Thyroid gland (tissue), 4 donors: ENCODE data around the gene SGPP2. TPM values are rescaled to one million over a fixed set of nuclear protein-coding genes. Genes with fewer than 3 reads are reported as not detected.

ENCODE experiments used
- DNase-seq, 2 donors: peaks; one replicate each; pipeline ENCODE4 v3.0.0-alpha.2; 2019
- H3K27ac ChIP-seq, 3 donors: fragments of 200-600 bp; sonication (generic); 1 replicate in 2 of 3; 2 replicates in 1 of 3; pipeline ENCODE4 v1.5.1; 2016 to 2019; ENCODE audit warnings: mild to moderate bottlenecking in 1 of 3, moderate library complexity in 1 of 3
- H3K27me3 ChIP-seq: fragments of 200-600 bp; sonication (generic); one replicate; pipeline ENCODE4 v1.5.1; 2019
- H3K36me3 ChIP-seq, 2 donors: fragments of 200-600 bp; sonication (generic); one replicate each; pipeline ENCODE4 v1.5.1; 2016 to 2019
- H3K4me1 ChIP-seq, 2 donors: fragments of 200-600 bp; sonication (generic); one replicate each; pipeline ENCODE4 v1.5.1; 2017 to 2019
- H3K4me3 ChIP-seq, 3 donors: fragments of 200-600 bp; sonication (generic); replicated peaks in 1 of 3; 1 replicate in 2 of 3; 2 replicates in 1 of 3; pipeline ENCODE4 v1.5.1; 2016; ENCODE audit warnings: mild to moderate bottlenecking in 1 of 3
- H3K9me3 ChIP-seq: fragments of 200-600 bp; sonication (generic); one replicate; pipeline ENCODE4 v1.5.1; 2017
- POLR2A ChIP-seq, 2 donors: fragments of 450-650 bp; IDR thresholded peaks; one replicate each; pipeline ENCODE4 v1.6.1; 2017; ENCODE audit warnings: antibody characterized with exemption in 2 of 2, mild to moderate bottlenecking in 2 of 2, moderate library complexity in 1 of 2
- WGBS, 2 donors: methylation state at CpG; one replicate each; pipeline ENCODE4 v1.1.5; 2017; 5-methylcytosine and 5-hydroxymethylcytosine counted together
- intact Hi-C: fragments of 100-400 bp; cut with DNase I; formaldehyde crosslinking; loops from one replicate; pipeline ENCODE4 v1.15.1; 2023
- total RNA-seq, 4 donors: library from RNA; depleted of rRNA; stranded (reverse); fragments of >200 nt; gene quantifications; one replicate each; pipeline ENCODE4 v1.2.3, GENCODE V29; 2016
- TF ChIP-seq, protein P1 (sequence below), 6 experiments: fragments of 200-600 bp in 3 of 6; fragments of 450-650 bp in 3 of 6; sonication (generic) in 3 of 6; IDR thresholded peaks; one replicate each; pipeline ENCODE4 v1.5.1; 2016 to 2019; ENCODE audit warnings: antibody characterized with exemption in 6 of 6, mild to moderate bottlenecking in 2 of 6, inconsistent platforms in 1 of 6, moderate library complexity in 1 of 6

SGPP2 gene
- total RNA-seq, 4 donors from 2014 or later: 33.7 to 53.7 (median 46.6) TPM

GRCh38 chr2:222598611-222599010 is 174.3 kb downstream of the SGPP2 start:
- intact Hi-C loops: no loop called here
- 54 to 74% methylated on average over 4 of the region's 4 CpGs for WGBS, 2 donors
- no peak for DNase-seq
- TF ChIP-seq POLR2A (IDR thresholded peaks at IDR 0.05): no peak
- TF ChIP-seq, protein P1, sequence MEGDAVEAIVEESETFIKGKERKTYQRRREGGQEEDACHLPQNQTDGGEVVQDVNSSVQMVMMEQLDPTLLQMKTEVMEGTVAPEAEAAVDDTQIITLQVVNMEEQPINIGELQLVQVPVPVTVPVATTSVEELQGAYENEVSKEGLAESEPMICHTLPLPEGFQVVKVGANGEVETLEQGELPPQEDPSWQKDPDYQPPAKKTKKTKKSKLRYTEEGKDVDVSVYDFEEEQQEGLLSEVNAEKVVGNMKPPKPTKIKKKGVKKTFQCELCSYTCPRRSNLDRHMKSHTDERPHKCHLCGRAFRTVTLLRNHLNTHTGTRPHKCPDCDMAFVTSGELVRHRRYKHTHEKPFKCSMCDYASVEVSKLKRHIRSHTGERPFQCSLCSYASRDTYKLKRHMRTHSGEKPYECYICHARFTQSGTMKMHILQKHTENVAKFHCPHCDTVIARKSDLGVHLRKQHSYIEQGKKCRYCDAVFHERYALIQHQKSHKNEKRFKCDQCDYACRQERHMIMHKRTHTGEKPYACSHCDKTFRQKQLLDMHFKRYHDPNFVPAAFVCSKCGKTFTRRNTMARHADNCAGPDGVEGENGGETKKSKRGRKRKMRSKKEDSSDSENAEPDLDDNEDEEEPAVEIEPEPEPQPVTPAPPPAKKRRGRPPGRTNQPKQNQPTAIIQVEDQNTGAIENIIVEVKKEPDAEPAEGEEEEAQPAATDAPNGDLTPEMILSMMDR (IDR thresholded peaks at IDR 0.05): no peak
- H3K27ac ChIP-seq: no peak overlapping the region
- H3K4me3 ChIP-seq: no peak overlapping the region
- H3K36me3 ChIP-seq: no peaks in the 10 kb centered on the region
- H3K27me3 ChIP-seq: no peaks in the 10 kb centered on the region
- no peaks in the 10 kb centered on the region for H3K9me3 ChIP-seq
- H3K4me1 ChIP-seq: peaks cover 19 to 21% of the 10 kb centered on the region in 2 donors

DNA sequence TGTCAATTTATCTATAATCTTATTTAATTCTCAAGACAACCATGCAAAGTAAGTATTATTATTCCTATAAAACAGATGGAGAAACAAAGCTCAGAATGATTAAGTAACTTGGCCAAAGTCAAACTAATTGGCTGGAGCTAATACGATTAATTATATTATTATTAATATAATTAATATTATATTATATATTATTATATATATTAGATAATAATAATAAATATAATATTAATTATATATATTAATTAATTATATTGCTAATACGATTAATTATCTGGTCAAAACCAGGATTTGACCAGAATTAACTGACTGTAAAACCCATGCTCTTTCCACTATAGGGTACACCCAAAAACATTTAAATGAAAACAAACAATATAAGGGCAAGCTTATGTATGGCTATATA is 179.2 kb downstream of the SGPP2 start:
- Histone ChIP-seq H3K4me1 (peaks cover 0 to 2% of the 10 kb centered on the region in 2 donors), H3K9me3 (no peaks in the 10 kb centered on the region), H3K36me3 (no peaks in the 10 kb centered on the region), H3K27ac (no peak overlapping the region), H3K27me3 (no peaks in the 10 kb centered on the region), H3K4me3 (no peak overlapping the region)
- TF ChIP-seq, protein P1 (IDR thresholded peaks at IDR 0.05): no peak
- no peak for TF ChIP-seq POLR2A (IDR thresholded peaks at IDR 0.05)
- 97 to 98% methylated on average over 2 of the region's 2 CpGs for WGBS, 2 donors
- intact Hi-C loops: no loop called here
- no peak for DNase-seq

DNA sequence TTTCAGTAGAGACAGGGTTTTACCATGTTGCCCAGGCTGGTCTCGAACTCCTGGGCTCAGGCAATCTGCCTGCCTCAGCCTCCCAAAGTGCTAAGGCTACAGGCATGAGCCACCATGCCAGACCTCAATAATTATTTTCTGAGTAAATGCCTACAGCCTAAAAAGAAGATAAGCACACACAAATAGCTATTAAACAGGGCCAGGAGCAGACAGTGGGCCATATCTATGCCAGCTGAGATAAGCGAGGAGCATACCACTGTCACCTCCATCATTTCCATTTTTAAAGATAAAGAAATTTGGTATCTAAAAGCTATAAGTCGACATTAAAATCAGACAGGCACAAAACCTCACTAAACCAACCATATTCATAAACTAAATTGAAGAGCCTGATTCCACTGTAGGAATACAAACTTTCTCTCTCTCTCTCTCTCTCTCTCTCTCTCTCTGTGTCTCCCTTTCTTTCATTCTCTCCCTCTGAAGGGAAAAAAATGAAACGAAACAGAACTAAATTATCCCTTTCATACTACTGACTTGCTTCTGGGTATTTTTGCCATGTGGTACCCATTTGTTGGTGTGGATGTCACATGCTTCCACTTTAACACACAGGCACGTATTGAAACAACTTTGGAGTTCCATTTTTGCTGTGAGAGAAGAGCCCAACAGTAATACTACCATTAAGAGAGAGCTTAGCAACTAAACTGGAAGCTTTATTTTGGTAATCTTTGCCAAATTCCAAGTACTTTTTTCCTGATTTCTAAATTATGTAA is 180.6 kb downstream of the SGPP2 start:
- no peaks in the 10 kb centered on the region for H3K36me3 ChIP-seq
- H3K27me3 ChIP-seq: no peaks in the 10 kb centered on the region
- TF ChIP-seq, protein P1 (IDR thresholded peaks at IDR 0.05): no peak
- TF ChIP-seq POLR2A (IDR thresholded peaks at IDR 0.05): no peak
- no peak for DNase-seq
- H3K4me1 ChIP-seq: no peaks in the 10 kb centered on the region
- no peak overlapping the region for H3K27ac ChIP-seq
- H3K4me3 ChIP-seq: no peak overlapping the region
- WGBS, 2 donors: 91 to 92% methylated on average over 5 of the region's 5 CpGs
- intact Hi-C loops: no loop called here
- H3K9me3 ChIP-seq: no peaks in the 10 kb centered on the region

GRCh38 chr2:222606306-222606705 is 182.0 kb downstream of the SGPP2 start:
- Histone ChIP-seq H3K27me3 (no peaks in the 10 kb centered on the region), H3K36me3 (no peaks in the 10 kb centered on the region), H3K4me3 (no peak overlapping the region), H3K9me3 (no peaks in the 10 kb centered on the region), H3K4me1 (no peaks in the 10 kb centered on the region), H3K27ac (no peak overlapping the region)
- intact Hi-C loops: no loop called here
- no peak for TF ChIP-seq POLR2A (IDR thresholded peaks at IDR 0.05)
- TF ChIP-seq, protein P1 (IDR thresholded peaks at IDR 0.05): no peak
- 95% methylated on average over 3 of the region's 3 CpGs for WGBS, 2 donors
- no peak for DNase-seq

GRCh38 chr2:222608081-222608480 is 183.7 kb downstream of the SGPP2 start:
- no peaks in the 10 kb centered on the region for H3K9me3 ChIP-seq
- H3K4me1 ChIP-seq: no peaks in the 10 kb centered on the region
- intact Hi-C loops: no loop called here
- H3K27me3 ChIP-seq: no peaks in the 10 kb centered on the region
- peaks cover 0 to 7% of the 10 kb centered on the region in 2 donors for H3K36me3 ChIP-seq
- WGBS, 2 donors: 72 to 73% methylated on average over 4 of the region's 4 CpGs
- H3K27ac ChIP-seq: no peak overlapping the region
- no peak overlapping the region for H3K4me3 ChIP-seq
- no peak for DNase-seq
- TF ChIP-seq, protein P1 (IDR thresholded peaks at IDR 0.05): no peak
- no peak for TF ChIP-seq POLR2A (IDR thresholded peaks at IDR 0.05)
